GM18498 (cell line): ENCODE results near the gene LARGE1.

ENCODE experiments used
- ATAC-seq: cut with Tn5 transposase; IDR thresholded peaks from one replicate; pipeline ENCODE4 v1.9.1; 2021; ENCODE audit warnings: mild to moderate bottlenecking, moderate library complexity; ENCODE audit not compliant: unreplicated experiment

Gene LARGE1

DNA sequence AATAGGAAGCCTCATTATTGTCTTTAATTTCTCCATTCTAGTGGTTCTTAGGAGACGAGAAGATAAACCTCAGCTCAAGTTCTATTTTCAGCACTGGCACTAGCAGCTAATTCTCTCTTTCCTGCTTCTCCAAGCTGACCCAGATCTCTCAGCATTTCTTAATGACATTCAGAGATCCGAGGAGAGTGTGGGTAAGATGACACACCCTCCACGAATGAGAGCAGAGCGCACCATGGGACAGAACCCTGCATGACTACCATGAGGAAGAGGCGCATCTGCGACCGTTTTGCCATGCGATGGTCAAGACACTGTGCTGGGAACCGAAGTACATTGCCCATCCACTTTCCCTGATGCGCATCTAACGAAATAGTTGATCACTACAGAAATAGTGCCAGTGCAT is 241.8 kb downstream of the LARGE1 start:
- ATAC-seq: no peak

DNA sequence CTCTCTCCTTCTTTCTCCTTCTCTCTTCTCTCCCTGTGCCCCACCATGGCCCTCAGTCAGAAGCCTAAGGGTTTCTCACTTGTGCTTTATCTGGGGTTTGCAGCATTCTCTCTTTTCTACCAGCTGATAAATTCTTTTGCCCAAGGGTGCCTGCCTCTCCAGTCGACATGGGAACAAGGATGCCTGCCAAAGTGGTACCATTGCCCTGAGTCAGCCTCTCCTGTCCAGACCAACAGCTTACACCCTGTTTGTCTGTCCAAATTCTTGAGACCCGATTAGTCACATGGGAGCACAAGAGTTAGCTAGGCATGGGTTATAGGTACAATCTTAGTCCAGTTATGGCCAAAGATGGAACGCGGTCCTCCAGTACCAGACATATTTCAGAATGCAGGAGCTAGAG is 242.7 kb downstream of the LARGE1 start:
- no peak for ATAC-seq

DNA sequence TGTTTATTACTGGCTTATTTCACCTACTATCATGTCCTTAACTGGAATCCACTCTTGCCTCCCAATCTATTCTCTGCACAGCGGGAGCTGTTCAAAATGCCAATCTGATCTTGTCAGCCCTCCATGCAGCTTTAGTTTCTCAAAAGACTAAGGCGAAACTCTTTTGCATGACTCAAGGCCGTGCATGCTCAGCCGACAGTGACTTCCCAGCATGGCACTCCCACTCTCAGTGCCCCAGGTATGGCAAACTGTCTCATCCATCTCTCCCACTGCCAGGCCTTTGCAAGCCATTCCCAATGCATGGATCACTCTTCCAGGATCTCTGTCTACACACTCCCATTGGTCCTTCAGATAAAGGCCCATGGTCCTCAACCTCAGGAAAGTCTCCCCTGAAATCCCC is 245.9 kb downstream of the LARGE1 start:
- no peak for ATAC-seq

DNA sequence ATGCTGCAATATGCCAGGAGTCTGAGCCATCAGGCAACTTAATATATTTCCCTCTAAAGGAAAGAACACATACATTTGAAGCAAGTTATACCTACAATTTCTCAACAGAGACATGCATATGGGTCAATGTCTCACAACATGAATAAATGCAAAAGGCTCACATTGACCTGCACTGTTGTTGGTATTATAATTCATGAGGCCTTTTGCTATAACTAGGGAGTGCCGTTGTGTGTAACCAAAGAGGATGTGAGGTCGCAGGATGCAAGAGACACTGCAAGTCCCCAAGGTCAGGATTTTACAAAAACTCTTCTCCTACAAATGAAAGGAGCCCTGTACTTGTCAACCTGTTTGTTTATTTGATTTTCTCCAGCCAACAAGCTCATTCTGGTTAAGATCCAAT is 250.5 kb downstream of the LARGE1 start:
- no peak for ATAC-seq

DNA sequence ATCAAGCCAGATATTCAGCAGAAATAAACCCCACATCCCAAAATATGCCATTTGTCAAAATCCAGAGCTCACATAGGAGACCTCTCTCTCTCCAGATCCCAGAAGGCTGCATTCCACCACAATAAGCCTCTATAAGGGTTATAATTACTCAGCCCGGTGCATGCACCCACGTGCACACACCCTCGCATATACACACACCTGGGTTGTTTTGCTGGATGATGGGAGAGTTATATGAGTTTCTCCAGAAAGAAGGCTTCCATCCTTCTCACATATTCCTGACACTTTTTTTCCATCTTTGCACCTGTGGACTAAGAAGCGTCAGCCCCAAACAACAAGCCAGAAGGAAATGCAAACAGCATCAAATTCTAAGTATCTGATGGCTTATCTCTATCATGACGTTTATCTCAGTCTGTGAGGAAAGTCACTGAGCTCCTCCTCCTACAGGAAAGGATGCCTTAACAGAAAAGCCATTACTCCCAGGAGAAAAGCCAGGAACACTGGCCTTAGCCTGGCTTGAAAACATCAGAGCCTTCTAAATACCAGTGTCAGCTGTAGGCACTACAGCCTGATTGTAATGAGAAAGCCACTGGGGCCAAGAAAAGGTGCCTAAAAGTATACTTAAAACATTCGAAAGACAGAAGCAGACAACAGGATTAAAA is 253.2 kb downstream of the LARGE1 start:
- no peak for ATAC-seq

DNA sequence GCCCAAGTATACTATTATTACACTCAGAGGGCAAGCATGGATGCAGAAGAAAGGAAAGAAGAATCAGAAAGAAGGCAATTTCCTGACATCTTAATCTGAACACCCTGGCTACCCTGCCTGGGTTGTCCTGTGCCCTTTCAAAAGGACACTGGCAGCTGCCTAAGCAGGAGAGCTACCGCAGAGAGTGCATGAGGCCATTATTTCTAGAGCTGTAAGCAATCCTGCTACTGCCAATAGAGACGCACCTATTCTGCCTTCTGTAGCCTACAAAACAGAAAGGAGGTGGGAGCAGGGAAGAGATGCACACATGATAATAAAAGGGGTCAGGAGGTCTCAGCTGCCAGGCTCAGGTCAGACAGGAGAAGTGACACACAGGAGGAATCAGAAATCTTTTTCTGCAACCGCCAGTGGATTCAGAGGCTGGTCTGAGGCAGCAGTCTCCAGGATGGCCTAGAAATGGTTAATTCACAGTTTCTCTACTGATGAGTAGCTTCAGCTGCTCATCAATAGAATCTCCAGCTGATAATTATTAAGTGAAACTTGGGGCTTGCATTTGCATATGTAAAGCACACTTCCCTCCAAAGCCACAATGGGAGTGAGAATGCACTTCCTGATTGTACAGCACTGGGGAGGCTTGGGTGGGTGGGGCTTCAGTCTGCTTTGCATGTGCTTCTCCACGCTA is 253.9 kb downstream of the LARGE1 start:
- ATAC-seq: no peak

DNA sequence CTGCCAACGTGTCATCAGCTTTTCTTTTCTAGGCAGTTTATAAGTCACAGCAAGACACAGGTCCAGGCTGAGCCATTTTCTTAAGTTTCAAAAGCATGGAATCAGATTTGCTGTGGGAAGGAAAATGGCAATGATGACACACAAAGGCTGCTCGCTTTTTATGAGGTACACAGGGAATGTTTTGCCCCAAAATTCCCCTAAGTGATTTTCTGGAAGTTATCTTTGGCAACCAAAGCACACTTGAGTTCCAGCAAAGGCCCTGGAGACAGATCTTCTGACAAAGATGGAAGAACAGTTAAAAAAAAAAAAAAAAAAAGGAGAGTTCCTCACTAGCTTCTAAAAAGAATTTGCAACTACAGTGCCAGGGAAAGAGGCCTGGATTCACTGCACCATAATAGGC is 260.8 kb downstream of the LARGE1 start:
- ATAC-seq: no peak

DNA sequence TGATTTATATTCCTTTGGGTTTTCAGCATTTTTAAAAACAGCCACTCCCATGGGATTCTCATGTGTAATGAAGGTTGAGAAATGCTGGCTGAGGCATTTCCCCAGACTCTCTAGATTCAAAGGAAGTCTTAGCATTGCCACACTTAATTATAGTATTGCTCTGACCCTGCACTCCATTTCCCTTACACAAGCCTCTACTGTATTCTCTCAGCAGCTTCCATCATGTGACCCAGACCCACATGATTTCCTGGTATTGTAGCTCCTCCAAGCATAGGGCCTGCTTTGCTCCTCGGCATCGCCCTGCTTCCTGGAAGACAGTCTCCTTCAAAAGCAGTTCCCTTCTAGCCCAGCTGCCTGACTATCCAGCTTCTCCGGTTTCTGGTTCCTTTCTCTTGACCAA is 261.5 kb downstream of the LARGE1 start:
- ATAC-seq: no peak

DNA sequence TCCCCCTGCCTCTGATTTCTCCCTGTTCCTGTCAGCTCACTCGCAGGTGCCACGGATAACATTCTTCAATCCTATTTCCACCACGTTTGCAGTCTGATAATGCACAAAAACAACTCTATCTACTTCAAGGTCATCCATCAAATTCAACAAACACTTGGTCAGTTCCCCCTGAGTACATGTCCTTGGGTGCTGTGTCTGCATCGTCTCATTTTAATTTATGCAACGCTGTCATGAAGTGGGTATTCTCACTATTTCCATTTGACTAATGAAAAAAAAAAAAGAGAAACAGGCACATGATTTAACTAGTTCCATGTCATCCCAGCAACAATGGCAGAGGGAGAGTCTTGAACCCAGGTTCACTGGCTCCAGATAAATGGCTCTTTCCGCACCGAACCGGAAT is 262.6 kb downstream of the LARGE1 start:
- ATAC-seq: no peak

DNA sequence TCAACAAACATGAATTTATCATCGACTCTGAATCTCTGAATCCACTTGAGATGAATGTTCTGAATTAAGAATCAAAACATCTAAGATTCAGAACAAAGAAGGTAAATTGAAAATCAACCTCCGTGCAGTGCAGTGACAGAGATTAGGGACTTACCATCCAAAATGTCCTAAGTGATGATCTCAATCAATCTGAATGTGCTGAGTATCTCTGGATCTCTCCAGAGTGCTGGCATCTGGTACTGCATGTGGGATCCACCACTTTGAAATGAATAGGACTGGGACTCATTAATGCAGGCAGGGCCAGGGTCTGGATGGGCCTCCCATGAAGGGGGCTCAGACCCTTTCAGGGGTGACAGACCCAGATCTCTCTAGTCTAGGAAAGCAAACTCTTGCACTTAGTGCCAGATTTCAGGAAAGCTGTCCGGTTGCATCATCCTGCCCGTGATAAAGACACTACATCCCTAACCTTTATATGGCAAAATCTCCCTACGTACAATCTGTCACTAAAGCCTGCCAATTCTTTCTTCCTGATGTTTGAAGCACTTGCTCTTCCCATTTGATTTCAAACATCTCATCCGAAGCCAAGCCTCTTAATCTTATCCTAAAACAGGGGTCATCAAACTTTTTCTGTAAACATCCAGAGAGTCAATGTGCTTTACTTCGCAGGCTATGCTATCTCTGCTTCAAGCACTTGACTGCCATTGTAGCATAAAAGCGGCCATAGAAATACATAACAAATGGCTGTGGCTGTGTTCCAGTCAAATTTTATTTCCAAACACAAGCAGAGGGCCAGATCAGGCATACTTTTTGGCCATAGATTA is 263.3 kb downstream of the LARGE1 start:
- no peak for ATAC-seq

DNA sequence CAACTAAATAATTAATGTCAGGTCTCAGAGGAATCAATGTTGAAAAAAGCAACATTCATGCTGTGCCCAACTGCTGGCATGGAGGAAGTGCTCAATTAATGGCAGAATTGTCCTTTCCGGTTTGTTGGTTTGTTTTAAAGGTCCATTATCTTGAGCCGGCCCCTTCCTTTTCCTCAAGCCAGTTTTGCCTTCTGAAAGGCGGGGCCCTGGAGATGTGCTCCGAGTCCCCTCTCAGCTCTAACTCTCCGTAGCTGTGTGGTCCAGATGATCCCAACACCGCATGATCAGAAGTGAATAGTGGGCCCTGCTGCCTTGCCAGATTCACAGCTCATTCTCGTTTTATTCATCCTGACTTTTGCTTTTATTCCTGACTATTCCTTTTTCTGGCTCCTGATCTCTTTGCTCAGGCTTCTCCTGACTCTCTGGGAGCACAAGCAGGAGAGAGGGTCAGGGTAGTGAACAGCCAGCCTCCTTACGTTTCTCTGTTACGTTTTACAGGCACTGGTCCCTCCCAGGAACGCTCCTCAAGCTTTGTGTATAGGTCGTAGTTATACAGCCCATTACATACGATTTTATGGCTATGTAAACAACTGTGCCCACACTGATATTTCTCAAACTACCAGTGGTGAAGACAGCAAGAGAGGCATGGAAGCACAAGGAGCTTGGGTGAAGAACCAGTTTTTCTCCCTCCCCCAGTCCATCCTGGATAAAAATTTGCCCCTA is 265.9 kb downstream of the LARGE1 start:
- no peak for ATAC-seq

DNA sequence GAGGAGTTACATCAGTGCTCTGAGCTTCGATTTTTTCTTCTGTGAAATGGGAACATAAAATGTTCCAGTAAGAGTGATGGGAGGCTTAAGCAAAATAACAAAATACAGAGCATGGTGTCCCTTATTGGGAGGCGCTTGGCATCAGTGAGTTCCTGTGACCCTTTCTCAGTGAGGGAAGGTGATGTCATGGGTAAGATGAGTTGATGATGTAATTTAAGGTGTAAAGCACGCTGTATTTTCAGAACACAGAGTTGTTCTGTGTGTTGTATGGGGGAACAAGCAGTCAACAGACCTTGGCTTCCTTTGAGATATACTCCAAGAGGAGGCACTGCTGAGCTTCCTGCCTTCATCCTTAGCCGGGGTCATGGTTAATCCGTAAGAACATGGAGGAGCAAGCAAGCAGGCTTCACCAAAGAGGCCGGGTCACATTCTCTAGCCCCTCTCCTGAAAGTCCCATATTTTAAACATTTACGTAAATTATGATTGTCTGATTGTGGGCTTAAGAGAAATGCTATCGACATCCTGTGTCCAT is 266.7 kb downstream of the LARGE1 start:
- no peak for ATAC-seq

DNA sequence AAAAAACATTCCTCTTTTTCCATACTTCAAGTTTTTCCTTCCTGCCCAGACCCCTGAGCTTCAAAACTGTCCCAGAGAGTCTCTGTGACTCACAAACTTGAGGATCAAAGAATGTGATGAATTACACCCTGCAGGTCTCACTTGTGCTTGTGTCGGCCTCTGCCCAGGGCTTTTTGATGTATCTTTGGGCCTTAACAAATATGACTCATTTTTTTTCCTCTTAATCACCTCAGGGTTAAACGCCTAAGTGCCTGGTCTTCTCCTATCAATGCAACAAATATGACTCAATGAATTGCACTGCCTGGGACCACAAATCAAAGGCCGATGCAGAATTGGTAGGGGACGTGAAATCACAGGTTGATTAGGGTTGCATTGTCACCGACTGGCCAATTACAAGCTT is 267.7 kb downstream of the LARGE1 start:
- no peak for ATAC-seq

DNA sequence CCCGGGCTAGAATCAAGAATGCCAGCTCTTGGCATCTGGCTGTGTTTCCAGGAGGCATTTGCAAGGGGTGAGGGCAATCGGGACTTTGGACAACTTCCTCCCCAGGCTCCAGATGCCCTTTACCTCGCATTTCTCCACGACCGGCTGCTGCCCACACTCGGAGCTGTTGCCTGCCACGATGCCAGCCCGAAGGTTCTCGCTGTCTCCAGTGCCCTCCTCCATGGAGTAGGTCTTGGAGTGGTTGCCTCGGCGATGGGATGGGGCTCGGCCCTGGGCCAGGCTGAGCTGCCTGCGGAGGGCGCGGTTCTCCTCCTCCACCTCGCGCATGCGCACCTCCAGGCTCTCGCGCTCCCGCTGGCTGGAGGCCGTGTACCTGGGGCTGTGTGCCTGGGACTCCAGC is 270.0 kb downstream of the LARGE1 start:
- no peak for ATAC-seq

DNA sequence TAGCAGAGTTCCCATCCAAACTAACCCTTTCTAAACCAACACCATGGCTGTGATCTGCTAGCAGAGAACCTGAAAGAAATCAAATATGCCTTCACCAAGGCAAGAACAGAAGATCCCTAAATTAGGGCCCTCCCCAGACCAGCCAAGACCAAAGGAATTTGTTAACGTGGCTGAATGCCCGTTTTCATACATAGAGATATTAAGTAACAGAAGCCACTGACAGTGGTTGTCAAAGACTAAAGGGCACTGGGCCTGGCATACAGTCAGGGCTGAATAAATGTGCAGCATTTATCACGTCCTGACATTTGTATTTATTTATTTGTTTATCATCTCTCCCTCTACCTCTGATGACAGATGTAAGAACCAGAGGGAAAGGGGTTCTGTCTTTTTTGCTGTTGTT is 271.8 kb downstream of the LARGE1 start:
- no peak for ATAC-seq

DNA sequence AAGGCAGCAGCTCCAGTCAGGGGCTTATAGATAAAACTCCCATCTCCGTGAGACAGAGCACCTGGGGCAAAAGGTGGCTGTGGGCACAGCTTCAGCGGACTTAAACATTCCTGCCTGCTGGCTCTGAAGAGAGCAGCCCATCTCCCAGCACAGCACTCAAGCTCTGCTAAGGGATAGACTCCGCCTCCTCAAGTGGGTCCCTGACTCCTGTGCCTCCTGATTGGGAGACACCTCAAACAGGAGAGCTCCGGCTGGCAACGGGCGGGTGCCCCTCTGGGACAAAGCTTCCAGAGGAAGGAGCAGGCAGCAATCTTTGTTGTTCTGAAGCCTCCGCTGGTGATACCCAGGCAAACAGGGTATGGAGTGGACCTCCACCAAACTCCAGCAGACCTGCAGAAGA is 279.4 kb downstream of the LARGE1 start:
- ATAC-seq: no peak

DNA sequence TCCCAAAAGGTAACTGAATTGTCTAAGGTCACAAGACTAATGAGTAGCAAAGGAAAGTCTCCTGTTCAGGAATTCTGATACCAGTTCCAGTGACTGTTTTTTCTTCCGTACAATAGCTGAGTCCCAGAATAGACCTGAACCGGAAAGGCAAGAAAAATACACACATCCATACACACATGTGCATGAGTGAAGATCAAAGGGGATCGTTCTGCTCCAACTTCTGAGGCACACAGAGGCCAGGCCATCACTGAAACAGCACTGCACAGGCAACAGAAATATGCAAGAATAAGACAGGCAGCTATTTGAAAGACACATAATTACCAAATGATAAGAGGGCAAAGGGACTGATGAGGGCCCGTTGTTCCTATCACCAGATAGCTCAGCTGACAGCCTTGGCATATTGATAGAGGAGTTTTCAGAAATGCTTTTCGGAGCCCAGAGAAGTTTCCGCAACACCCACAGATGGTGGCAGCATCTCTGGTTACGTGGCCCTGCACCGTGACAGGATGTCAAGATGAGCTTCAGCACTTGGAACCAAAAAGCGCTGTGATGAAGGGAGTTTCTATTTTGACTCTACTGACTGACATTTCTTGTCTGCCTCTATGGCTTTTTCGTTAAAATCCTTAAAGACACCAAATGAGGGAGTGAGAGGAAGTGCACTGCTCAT is 280.6 kb downstream of the LARGE1 start:
- ATAC-seq: no peak

DNA sequence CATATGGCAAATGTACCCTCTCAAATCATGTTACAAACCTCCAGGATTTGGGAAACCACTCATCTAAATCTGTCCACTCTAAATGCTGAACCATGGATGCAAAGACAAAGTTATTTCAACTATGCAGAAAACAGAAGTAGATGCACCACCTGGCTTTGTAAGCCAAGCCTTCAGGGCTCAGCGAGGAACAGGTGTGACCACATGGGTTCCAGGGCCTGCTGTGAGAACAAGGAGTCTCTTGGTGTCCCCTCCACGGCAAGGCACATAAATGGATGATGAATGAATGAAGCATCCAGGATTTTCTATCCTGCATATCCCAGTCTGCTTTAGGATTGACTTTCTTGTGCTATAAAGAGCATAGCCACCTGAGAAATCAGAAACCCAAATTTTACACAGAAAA is 284.5 kb downstream of the LARGE1 start:
- no peak for ATAC-seq

DNA sequence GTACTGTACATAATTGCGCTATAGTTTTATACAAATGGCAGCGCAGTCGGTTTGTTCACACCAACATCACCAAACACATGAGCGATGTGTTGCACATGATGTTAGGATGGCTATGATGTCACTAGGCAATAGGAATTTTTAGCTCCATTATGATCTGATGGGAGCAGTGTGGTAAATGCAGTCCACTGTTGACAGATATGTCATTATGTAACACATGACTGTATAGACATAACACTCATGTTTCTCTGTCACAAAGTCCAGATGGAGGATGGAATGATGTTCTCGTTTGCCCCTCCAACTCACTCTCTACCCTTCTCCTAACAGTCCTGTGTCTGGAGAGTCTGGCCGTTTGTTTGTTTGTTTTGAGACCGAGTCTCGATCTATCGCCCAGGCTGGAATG is 288.5 kb downstream of the LARGE1 start:
- no peak for ATAC-seq

DNA sequence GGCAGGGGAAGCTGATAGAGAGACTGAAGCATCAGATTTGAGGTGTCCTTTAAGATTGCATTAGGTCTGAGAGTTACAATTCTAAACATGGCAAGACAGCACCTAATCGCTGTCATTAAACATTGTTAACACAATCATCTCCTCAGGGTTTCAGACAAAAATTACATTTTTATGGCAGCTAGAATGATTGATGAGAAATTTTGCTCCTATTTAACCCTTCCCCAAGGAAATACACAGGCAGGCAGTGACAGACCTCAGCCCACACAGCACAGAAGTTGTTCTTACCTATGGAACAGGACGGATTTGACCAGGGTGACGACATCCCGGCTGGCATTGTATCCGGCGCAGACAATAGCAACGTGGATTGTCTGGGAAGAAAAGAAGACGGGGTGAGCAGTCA is 294.3 kb downstream of the LARGE1 start:
- ATAC-seq: no peak

DNA sequence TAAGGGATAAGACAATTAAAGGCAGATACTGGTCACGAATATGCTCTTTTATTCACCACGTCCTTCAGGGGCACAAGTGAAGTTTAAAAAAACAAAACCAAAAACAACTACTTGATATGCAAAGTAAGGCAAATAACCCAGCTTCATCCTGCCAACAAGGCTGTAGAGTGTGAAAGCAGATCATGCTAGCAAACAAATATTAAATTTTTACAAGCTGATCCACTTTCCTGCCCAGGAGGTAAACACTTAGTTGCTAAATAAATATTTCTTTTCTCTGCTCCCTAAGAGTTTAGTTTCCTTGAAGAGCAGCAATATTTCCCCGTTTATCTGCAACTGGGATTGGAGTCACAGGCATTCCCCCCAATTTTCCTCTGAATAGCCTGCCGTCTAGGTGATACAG is 300.2 kb downstream of the LARGE1 start:
- no peak for ATAC-seq
